OCI-LY3 (cell line): ENCODE data around the gene LIN28A.

ENCODE experiments used
- H2AFZ ChIP-seq: fragments of 200-600, 300-600 bp; shearing (Covaris generic); 2 replicates; pipeline ENCODE4 v1.6.0; 2014; ENCODE audit warnings: antibody characterized with exemption, low read depth, low read length
- H3K27ac ChIP-seq: fragments of 200-600, 300-600 bp; sonication (generic); 2 replicates; pipeline ENCODE4 v1.5.1; 2014; ENCODE audit warnings: mild to moderate bottlenecking, low read length, moderate library complexity, mixed read lengths
- H3K27me3 ChIP-seq: fragments of 200-600, 300-600 bp; sonication (generic); 2 replicates; pipeline ENCODE4 v1.6.1; 2014; ENCODE audit warnings: low read depth, low read length, mixed read lengths
- H3K36me3 ChIP-seq: fragments of 200-600, 300-600 bp; sonication (generic); replicated peaks from 2 replicates; pipeline ENCODE3; 2014; ENCODE audit warnings: low read depth, low read length, mixed read lengths
- H3K4me1 ChIP-seq: fragments of 300-600, 200-600 bp; sonication (generic); 2 replicates; pipeline ENCODE4 v1.6.1; 2014; ENCODE audit warnings: low read length, mixed read lengths
- H3K4me2 ChIP-seq: fragments of 200-600, 300-600 bp; sonication (generic); 2 replicates; pipeline ENCODE4 v1.6.1; 2014; ENCODE audit warnings: low read length, mixed read lengths
- H3K4me3 ChIP-seq: fragments of 300-600, 200-600 bp; sonication (generic); 2 replicates; pipeline ENCODE4 v1.5.1; 2014; ENCODE audit warnings: antibody characterized with exemption, mild to moderate bottlenecking, low read length, moderate library complexity
- H3K79me2 ChIP-seq: fragments of 300-600, 200-600 bp; shearing (Covaris generic); 2 replicates; pipeline ENCODE4 v1.6.1; 2014; ENCODE audit warnings: mild to moderate bottlenecking, low read length, mixed read lengths
- H3K9ac ChIP-seq: fragments of 300-600, 200-600 bp; shearing (Covaris generic); 2 replicates; pipeline ENCODE4 v1.6.0; 2014; ENCODE audit warnings: mild to moderate bottlenecking, low read length, moderate library complexity
- H3K9me3 ChIP-seq: fragments of 200-600, 300-600 bp; shearing (Covaris generic); 2 replicates; pipeline ENCODE4 v1.6.1; 2014; ENCODE audit warnings: low read length, mixed read lengths; ENCODE audit not compliant: insufficient read depth
- H4K20me1 ChIP-seq: fragments of 200-600, 300-600 bp; sonication (generic); 2 replicates; pipeline ENCODE4 v1.6.1; 2016; ENCODE audit warnings: low read length, mixed read lengths; ENCODE audit not compliant: insufficient read depth
- CTCF ChIP-seq: fragments of 200-600, 300-600 bp; sonication (generic); IDR thresholded peaks from 2 replicates; pipeline ENCODE4 v1.5.1; 2014; ENCODE audit warnings: antibody characterized with exemption, low read length, low read depth
- EZH2phosphoT487 ChIP-seq: fragments of 200-600 bp; shearing (Covaris generic); IDR thresholded peaks from 2 replicates; pipeline ENCODE4 v1.6.1; 2018; ENCODE audit warnings: antibody characterized with exemption, mixed run types, low read depth

Gene LIN28A

DNA sequence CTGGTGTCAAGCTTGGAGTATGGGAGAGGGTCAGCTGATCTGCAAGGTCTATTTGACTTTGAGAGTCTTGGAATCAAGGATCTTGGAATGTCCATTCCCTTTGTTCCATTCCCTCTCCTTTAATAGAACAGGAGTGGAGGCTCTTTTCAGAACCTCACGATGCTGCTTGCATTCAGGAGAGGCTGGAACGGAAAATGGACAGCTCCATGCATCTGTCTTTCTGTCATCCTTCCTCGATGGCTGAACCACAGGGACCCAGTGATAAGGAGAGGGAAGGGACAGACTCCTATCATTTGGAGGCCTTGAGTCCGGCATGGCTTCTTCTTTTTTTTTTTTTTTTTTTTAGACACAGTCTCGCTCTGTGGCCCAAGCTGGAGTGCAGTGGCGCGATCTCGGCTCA lies 14.9 kb upstream of the LIN28A start:
- no peaks in the 10 kb centered on the region for H3K9me3 ChIP-seq
- H4K20me1 ChIP-seq = no peaks in the 10 kb centered on the region
- no peak overlapping the region for H3K9ac ChIP-seq
- no peaks in the 10 kb centered on the region for H3K36me3 ChIP-seq
- no peak overlapping the region for H3K4me2 ChIP-seq
- H3K4me1 ChIP-seq = no peaks in the 10 kb centered on the region
- no peak for TF ChIP-seq EZH2phosphoT487
- TF ChIP-seq CTCF = no peak
- H2AFZ ChIP-seq = no peak overlapping the region
- H3K79me2 ChIP-seq = no peaks in the 10 kb centered on the region
- no peak overlapping the region for H3K4me3 ChIP-seq
- no peaks in the 10 kb centered on the region for H3K27me3 ChIP-seq
- no peak overlapping the region for H3K27ac ChIP-seq

DNA sequence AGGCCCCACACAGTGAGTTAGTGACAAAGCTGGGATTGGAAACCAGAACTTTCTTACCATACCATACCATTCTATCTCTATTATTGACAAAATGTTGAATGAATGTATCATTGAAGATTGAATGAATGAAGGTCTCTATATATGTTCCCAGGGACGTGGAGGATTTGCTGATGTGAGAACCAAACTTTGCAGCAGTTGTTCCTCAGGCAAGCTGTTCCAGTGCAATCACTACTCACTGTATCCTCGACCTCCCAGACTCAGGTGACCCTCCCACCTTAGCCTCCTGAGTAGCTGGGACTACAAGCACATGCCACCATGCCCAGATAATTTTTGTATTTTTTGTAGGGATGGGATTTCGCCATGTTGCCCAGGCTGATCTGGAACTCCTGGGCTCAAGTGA lies 11.6 kb upstream of the LIN28A start:
- Histone ChIP-seq H3K9me3 (no peaks in the 10 kb centered on the region), H3K27ac (no peak overlapping the region), H4K20me1 (no peaks in the 10 kb centered on the region), H3K4me3 (no peak overlapping the region), H3K9ac (no peak overlapping the region), H2AFZ (no peak overlapping the region), H3K4me1 (no peaks in the 10 kb centered on the region), H3K4me2 (no peak overlapping the region), H3K79me2 (no peaks in the 10 kb centered on the region), H3K36me3 (no peaks in the 10 kb centered on the region), H3K27me3 (no peaks in the 10 kb centered on the region)
- TF ChIP-seq EZH2phosphoT487 = no peak
- TF ChIP-seq CTCF = no peak

GRCh38 chr1:26401891-26402290 lies 8.7 kb upstream of the LIN28A start:
- H3K4me3 ChIP-seq = no peak overlapping the region

DNA sequence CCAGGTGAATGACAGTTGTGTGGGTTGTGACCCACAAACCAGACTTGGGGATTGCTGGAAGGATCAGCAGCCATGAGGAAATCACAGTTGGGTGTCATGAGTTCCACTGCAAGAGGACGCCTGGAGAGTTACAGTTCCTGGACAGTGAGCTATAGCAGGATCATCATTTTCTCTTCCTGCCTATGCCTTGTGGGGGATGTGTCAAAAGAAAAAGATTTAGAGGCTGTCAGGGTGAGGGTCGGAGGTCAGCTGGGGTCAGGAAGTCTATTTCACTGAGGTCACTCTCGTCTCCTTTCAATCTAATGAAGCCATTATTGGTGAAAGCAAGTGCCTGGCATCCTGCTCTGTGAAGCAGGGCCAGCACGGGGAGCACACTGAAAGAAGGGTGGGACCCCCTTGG lies 7.0 kb upstream of the LIN28A start:
- no peak overlapping the region for H2AFZ ChIP-seq
- H3K36me3 ChIP-seq = no peaks in the 10 kb centered on the region
- no peak overlapping the region for H3K9ac ChIP-seq
- H3K27ac ChIP-seq = no peak overlapping the region
- H3K4me1 ChIP-seq = no peaks in the 10 kb centered on the region
- no peak overlapping the region for H3K4me3 ChIP-seq
- H3K9me3 ChIP-seq = no peaks in the 10 kb centered on the region
- H3K79me2 ChIP-seq = no peaks in the 10 kb centered on the region
- H3K4me2 ChIP-seq = no peak overlapping the region
- H4K20me1 ChIP-seq = no peaks in the 10 kb centered on the region
- TF ChIP-seq CTCF = no peak
- TF ChIP-seq EZH2phosphoT487 = no peak
- H3K27me3 ChIP-seq = no peaks in the 10 kb centered on the region

More at GRCh38 chr1:26401891-26402290, 8.7 kb upstream of the LIN28A start:
- Histone ChIP-seq H2AFZ (no peak overlapping the region), H3K4me2 (no peak overlapping the region), H3K9me3 (no peaks in the 10 kb centered on the region), H3K79me2 (no peaks in the 10 kb centered on the region), H3K4me1 (no peaks in the 10 kb centered on the region), H4K20me1 (no peaks in the 10 kb centered on the region), H3K9ac (no peak overlapping the region), H3K27ac (no peak overlapping the region), H3K36me3 (no peaks in the 10 kb centered on the region), H3K27me3 (no peaks in the 10 kb centered on the region)
- TF ChIP-seq CTCF (no peak), EZH2phosphoT487 (no peak)
